Kidney epithelial cell (primary cell): ENCODE data around the gene GRIA3. TPM values are rescaled to one million over a fixed set of nuclear protein-coding genes. Genes with fewer than 3 reads are reported as not detected.
"Not testable (repeated sequence)": the region's sequence is repeated elsewhere in the genome, so short reads cannot be mapped to it uniquely, and the experiment has no call there.

Experiments
- DNase-seq: peaks from one replicate; pipeline ENCODE4 v3.0.0-alpha.2; 2010; ENCODE audit warnings: low read depth
- H3K27me3 ChIP-seq: 2 replicates; pipeline ENCODE4 v1.6.0; 2011; ENCODE audit warnings: low read length; ENCODE audit not compliant: control insufficient read depth, insufficient read depth
- H3K36me3 ChIP-seq: 2 replicates; pipeline ENCODE4 v1.5.1; 2011; ENCODE audit warnings: low read length; ENCODE audit not compliant: control insufficient read depth, insufficient read depth
- H3K4me3 ChIP-seq: 2 replicates; pipeline ENCODE4 v1.5.1; 2011; ENCODE audit warnings: low read depth, mild to moderate bottlenecking, control low read depth, low read length
- CTCF ChIP-seq: IDR thresholded peaks from 2 replicates; pipeline ENCODE4 v1.5.1; 2011; ENCODE audit warnings: mild to moderate bottlenecking, moderate library complexity, low read length, control low read depth, inconsistent platforms; ENCODE audit not compliant: insufficient read depth, poor library complexity, severe bottlenecking
- total RNA-seq: library from RNA; depleted of rRNA; stranded (reverse); fragments of >200 nt; gene quantifications from 2 replicates; pipeline ENCODE4 v1.2.3, GENCODE V29; 2015

Gene GRIA3
- total RNA-seq, 1 donor from 2014 or later: 1.4 TPM

GRCh38 chrX:123504630-123505270 lies 320.7 kb downstream of the GRIA3 start:
- no peaks in the 10 kb centered on the region for H3K27me3 ChIP-seq
- no peak for TF ChIP-seq CTCF
- no peaks in the 10 kb centered on the region for H3K36me3 ChIP-seq
- H3K4me3 ChIP-seq: no peak overlapping the region
- no peak for DNase-seq

GRCh38 chrX:123513585-123514278 lies 329.7 kb downstream of the GRIA3 start:
- Histone ChIP-seq H3K4me3 (no peak overlapping the region), H3K27me3 (no peaks in the 10 kb centered on the region), H3K36me3 (no peaks in the 10 kb centered on the region)
- no peak for TF ChIP-seq CTCF
- DNase-seq: no peak

- not testable (repeated sequence) for H3K36me3 ChIP-seq, H3K27me3 ChIP-seq, DNase-seq, H3K4me3 ChIP-seq
Observed at GRCh38 chrX:123514279-123514640, 330.2 kb downstream of the GRIA3 start.

GRCh38 chrX:123518791-123519190 lies 334.7 kb downstream of the GRIA3 start:
- Histone ChIP-seq H3K4me3 (no peak overlapping the region), H3K27me3 (no peaks in the 10 kb centered on the region), H3K36me3 (no peaks in the 10 kb centered on the region)
- TF ChIP-seq CTCF: no peak
- DNase-seq: no peak

- Histone ChIP-seq H3K27me3 (no peaks in the 10 kb centered on the region), H3K36me3 (no peaks in the 10 kb centered on the region), H3K4me3 (no peak overlapping the region)
- no peak for TF ChIP-seq CTCF
- DNase-seq: no peak
Observed at GRCh38 chrX:123525123-123525725, 341.1 kb downstream of the GRIA3 start.

- H3K36me3 ChIP-seq, H3K27me3 ChIP-seq, DNase-seq, H3K4me3 ChIP-seq: not testable (repeated sequence)
Observed at GRCh38 chrX:123530726-123531125, 346.6 kb downstream of the GRIA3 start.
